GM19468 (cell line): Measurements from ENCODE around the gene HIBCH.
"Not testable (repeated sequence)": the region's sequence is repeated elsewhere in the genome, so short reads cannot be mapped to it uniquely, and the experiment has no call there.

ENCODE experiments used
- ATAC-seq: cut with Tn5 transposase; IDR thresholded peaks from one replicate; pipeline ENCODE4 v1.9.1; 2021; ENCODE audit warnings: mild to moderate bottlenecking, moderate library complexity, moderate number of reproducible peaks; ENCODE audit not compliant: unreplicated experiment; ENCODE audit errors: extremely low read depth

HIBCH gene

DNA sequence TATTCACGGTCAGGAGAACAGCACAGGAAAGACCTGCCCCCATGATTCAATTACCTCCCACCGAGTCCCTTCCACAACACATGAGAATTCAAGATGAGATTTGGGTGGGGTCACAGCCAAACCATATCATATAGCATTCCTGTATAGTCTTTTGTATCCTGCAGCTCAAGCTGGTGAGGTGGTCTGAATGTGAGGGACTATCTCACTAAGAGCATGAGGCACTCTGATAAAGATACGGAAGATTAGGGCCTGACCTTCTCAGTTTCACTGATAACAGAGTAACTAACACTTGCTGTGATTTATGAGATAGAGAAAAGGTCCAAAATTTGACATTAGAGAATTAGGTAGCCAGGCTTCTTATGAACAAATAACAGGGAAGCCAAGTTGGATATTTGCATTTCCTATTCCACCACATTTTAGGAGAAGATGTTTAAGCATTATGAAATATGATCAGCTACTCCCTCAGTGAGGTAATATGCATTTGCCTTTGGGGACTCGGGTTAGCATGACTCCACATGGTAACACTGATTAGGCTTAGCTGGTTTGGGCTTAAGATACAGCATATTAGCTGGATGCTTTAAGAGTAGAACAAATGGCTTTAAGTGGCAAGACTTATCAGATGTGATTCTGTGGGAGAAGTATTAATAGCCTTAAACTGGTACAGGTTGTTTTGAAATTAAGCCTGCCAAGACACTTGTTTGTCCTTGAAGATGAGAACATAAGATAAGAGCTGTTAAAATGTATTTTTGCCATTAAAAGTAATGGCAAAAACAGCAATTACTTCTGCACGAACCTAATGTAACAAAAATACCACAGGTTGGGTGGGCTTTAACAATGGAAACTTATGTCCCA, 150.2 kb downstream of the HIBCH start:
- ATAC-seq = no peak

DNA sequence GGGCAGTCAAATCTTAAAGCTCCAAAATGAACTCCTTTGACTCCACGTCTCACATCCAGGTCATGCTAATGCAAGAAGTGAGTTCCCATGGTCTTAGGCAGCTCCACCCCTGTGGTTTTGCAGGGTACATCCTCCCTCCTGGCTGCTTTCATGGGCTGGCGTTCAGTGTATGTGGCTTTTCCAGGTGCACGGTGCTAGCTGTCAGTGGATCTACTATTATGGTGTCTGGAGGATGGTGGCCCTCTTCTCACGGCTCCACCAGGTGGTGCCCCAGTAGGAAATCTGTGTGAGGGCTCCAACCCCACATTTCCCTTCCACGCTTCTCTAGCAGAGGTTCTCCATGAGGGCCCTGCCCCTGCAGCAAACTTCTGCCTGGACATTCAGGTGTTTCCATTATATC, 151.9 kb downstream of the HIBCH start:
- no peak for ATAC-seq

DNA sequence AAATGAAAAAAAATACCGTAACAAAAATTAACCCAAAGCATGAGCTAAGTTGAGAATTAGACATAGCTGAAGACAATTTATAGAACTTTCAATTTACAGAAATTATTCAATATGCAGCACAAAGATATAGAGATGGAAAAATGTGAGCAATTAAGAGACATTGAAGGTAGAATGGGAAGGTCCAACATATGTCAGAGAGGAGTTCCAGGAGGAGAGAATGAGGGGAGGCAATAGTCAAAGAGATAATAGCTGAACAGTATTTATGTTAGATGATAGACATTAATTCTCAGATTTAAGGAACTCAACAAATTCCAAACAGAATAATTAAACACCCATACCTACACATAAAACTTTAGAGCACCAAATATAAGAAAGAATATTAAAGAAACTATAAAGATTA, 154.1 kb downstream of the HIBCH start:
- ATAC-seq = no peak

DNA sequence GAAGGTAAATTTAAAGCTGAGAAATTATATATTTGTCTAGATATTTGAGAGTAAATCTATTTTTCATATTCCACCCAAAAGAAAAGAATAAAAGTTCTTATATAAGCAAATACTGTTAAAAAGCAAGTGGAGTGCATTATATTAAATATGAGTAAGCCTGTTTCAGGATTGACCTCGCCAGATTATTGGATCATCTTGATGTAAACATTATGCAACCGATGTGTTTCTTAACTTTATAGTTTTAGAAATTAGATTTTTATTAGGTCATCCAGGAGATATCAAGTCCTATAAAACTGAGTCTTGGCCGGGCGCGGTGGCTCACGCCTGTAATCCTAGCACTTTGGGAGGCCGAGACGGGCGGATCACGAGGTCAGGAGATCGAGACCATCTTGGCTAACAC, 156.8 kb downstream of the HIBCH start:
- no peak for ATAC-seq

DNA sequence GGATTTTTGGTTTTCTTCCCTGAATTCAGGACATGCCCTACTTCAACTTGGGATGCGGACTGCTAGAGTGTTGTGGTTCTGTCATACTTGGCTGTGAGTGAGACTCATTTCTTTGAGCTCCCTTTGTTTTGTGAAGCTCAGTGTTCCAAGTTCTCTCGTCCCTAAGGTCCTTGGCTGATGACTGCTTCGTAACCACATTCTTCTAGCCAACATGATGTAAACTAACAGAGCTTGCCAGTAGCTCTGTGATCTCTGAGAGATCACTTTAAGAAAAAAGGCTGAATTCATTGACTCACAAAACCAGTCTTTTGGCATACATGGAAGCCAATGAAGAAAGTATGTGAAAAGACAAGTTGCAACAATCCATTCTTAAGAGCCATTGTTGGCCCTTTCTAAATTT, 160.2 kb downstream of the HIBCH start:
- no peak for ATAC-seq

DNA sequence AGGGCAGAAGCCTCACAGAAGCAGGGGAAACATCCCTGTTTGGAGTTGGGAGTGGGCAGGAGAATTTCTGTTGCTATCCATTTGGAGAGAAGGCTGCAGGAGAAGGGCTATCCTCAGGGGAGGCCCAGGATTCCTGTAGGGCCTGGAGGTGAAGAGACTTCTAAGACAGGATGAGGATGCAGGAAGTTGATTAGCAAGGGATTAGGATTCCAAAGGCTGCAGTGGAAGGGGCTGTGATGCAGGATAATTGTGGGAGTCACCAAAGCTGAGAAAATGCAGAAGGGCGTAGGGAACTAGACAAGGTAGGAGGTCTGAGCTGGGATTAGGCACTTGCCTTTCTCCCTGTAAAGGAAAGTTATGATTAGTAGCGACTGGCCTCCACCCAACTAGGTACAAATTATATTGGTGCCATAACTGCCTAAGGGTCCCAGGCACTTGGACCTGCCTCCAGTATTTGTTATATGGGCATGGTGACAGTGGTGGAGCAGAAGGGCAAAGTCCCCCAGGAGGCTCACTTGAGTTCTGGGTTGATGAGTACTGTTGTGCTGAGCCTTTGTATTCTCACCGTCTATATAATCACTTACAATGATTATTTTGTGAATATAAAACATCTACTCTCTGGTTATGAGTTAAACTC, 160.7 kb downstream of the HIBCH start:
- no peak for ATAC-seq

DNA sequence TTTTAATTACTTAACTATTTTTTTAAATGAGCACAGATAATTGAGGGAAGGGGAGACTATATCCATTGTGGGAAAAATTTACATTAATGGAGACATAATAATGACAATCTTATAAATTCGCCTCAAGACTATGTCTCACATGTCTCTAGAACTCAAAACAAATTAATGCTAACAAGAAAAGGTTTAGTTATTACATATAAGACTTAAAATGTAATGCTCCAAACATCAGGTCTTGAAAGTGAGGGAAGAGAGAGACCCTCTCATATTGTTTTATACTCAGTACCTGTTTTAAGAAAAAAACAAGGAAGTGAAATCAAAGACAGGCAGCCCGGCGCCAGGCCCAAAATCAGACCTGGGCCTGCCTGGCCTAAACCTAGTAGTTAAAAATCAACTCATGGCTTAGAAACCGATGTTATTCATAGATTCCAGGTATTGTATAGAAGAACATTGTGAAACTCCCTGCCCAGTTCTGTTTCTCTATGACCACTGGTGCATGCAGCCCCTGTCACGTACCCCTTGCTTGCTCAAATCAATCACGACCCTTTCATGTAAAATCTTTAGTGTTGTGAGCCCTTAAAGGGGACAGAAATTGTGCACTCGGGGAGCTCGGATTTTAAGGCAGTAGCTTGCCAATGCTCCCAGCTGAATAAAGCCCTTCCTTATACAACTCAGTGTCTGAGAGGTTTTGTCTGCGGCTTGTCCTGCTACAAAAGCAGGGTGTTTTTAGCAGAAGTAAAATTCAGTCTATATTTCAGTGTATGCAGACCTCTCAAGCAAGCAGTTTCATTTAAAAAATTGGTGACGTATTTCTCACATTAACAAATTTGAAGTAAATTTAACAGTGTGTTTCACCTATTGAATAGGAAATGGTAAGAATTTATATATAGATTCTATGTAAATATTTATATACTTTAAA, 161.8 kb downstream of the HIBCH start:
- ATAC-seq = not testable (repeated sequence)

DNA sequence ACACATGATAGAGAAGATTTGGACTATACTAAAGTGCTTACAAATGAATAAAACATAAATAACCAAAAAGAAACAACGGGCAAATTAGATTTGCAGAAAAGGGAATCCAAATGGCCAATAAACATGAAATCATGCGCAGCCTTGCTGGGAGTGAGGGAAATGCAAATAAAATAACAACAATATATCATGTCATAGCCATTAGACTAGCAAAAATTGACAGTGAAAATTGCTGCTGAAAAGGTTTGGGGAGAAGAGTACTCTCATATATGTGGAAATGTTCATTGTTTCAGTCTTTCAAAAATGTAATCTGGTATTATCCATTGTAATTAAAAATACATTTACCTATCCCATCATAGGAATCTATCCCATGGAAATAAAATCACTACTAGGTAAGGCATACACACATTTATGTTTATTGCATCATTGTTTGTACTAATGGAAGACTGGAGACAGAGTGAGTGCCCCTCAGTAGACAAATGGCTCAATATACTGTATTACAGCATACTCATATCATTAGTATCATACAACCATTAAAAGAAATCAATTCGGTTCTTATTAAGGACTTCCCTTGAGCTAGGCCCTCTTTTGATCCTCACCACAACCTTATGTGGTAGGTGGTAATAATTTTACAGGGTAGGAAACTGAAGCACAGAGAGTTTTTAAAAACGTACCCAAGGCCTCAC, 163.0 kb downstream of the HIBCH start:
- ATAC-seq = no peak
